ENCODE data around the gene PKN1. TPM values are rescaled to one million over a fixed set of nuclear protein-coding genes. Genes with fewer than 3 reads are reported as not detected.

Gene PKN1
- total and polyA plus RNA-seq, 2 of the 13 experiments (the other 11 are each of a cell fraction or from before 2014, with no cell fraction given): 45.7 to 54.5 TPM

DNA sequence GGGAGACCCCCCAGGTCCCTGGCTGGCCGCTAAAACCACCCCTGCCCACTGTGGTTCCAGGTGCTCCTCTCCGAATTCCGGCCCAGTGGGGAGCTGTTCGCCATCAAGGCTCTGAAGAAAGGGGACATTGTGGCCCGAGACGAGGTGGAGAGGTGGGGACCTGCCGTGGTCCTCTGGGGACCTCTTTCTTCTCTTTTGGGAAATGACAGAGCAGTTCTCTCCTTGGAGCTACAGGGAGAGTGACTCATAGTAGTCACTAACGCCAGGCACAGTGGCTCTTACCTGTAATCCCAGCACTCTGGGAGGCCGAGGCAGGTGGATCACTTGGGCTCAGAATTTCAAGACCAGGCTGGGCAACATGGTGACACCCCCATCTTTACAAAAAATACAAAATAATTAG, 34.7 kb downstream of the PKN1 start:
- H3K4me1 ChIP-seq (ENCODE audit: insufficient read depth, low read length): peaks cover 7% of the 10 kb centered on the region; the same call in 1 of the 2 replicates
- no peak overlapping the region for H3K4me3 ChIP-seq (replicated peaks in 1 of 3; ENCODE audit: insufficient read depth in 1 of 3, low read depth in 2 of 3, low read length in 3 of 3)
- H3K9ac ChIP-seq (ENCODE audit: insufficient read depth, low read depth, low read length): no peak overlapping the region
- no peak overlapping the region for H2AFZ ChIP-seq (ENCODE audit: low read length)
- ATAC-seq: no peak
- FAIRE-seq: no peak
- intact Hi-C loops (cut with micrococcal nuclease; ENCODE audit: unreplicated experiment): no loop called here
- H3K9me3 ChIP-seq (ENCODE audit: low read length): no peaks in the 10 kb centered on the region
- BruUV-seq (replicated peaks): no TSS peak
- H3K36me3 ChIP-seq (replicated peaks in 1 of 2; ENCODE audit: control insufficient read depth in 1 of 2, insufficient read depth in 2 of 2, low read length in 2 of 2): peaks cover 5 to 13% of the 10 kb centered on the region in 2 experiments
- POLR2A ChIA-PET: interaction anchor here (1.1 kb wide), 1 partner anchor 51 kb away, joined by 3 read pairs; the partner anchor contains the start of gene DNAJB1
- no peak for DNase-seq (ENCODE audit: low spot score)
- H4K20me1 ChIP-seq (ENCODE audit: insufficient read depth, low read length): no peaks in the 10 kb centered on the region
- no peak overlapping the region for H3K4me2 ChIP-seq (ENCODE audit: low read depth, low read length)
- H3K27me3 ChIP-seq (ENCODE audit: control insufficient read depth in 1 of 2, insufficient read depth in 2 of 2, low read length in 2 of 2): no peaks in the 10 kb centered on the region; a peak in 1 of 5 replicates
- in situ Hi-C loops (cut with HindIII; ENCODE audit: extremely low pct_ligation_motif_present, low pct_unique_long_range_greater_than_20kb): no loop called here
- peak; percentile 34 for TF ChIP-seq CTCF (CRISPR knock-in tag; IDR thresholded peaks at IDR 0.05)
- no peak for TF ChIP-seq NONO (IDR thresholded peaks at IDR 0.05)
- no peak for TF ChIP-seq NONO (CRISPR knock-in tag; conservative IDR thresholded peaks at IDR 0.05)
- no peak for TF ChIP-seq STAT6 (CRISPR knock-in tag; IDR thresholded peaks at IDR 0.05; ENCODE audit: borderline replicate concordance)
- TF ChIP-seq ZNF577 (CRISPR knock-in tag; IDR thresholded peaks at IDR 0.05; ENCODE audit: borderline replicate concordance, low read depth): no peak
- TF ChIP-seq KDM1A (CRISPR knock-in tag; IDR thresholded peaks at IDR 0.05): no peak
- TF ChIP-seq, protein P1, sequence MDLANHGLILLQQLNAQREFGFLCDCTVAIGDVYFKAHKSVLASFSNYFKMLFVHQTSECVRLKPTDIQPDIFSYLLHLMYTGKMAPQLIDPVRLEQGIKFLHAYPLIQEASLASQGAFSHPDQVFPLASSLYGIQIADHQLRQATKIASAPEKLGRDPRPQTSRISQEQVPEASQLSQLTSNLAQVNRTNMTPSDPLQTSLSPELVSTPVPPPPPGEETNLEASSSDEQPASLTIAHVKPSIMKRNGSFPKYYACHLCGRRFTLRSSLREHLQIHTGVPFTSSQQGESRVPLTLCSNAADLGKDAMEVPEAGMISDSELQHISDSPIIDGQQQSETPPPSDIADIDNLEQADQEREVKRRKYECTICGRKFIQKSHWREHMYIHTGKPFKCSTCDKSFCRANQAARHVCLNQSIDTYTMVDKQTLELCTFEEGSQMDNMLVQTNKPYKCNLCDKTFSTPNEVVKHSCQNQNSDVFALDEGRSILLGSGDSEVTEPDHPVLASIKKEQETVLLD (CRISPR knock-in tag; IDR thresholded peaks at IDR 0.05; ENCODE audit: low read depth): no peak
- no peak for TF ChIP-seq HIVEP1 (CRISPR knock-in tag; IDR thresholded peaks at IDR 0.05)
- no peak for TF ChIP-seq ZBTB10 (CRISPR knock-in tag; IDR thresholded peaks at IDR 0.05; ENCODE audit: borderline replicate concordance)
- no peak for TF ChIP-seq ZNF160 (CRISPR knock-in tag; IDR thresholded peaks at IDR 0.05)
- no peak for TF ChIP-seq MED8 (CRISPR knock-in tag; IDR thresholded peaks at IDR 0.05; ENCODE audit: insufficient replicate concordance)
- peak; percentile 18; the same call in 1 of the 2 replicates for TF ChIP-seq STAG1 (CRISPR knock-in tag; IDR thresholded peaks at IDR 0.05)
- no peak for TF ChIP-seq HNRNPK (IDR thresholded peaks at IDR 0.05; ENCODE audit: low read depth, low read length, poor library complexity, severe bottlenecking)
- H3K27ac ChIP-seq (ENCODE audit: extremely low read length, insufficient read depth, low read length): no peak overlapping the region
- CTCF ChIA-PET (ENCODE audit: low intra/inter-chr PET ratio, low total read pairs): no interaction called here
- 80% methylated on average over 4 of the region's 9 CpGs for WGBS (ENCODE audit: low lambda C conversion rate)
- H3K79me2 ChIP-seq (ENCODE audit: insufficient read depth, low read length): no peaks in the 10 kb centered on the region

Data from HepG2 (cell line).